D721Med (cell line): ENCODE data around the gene ALOX12B.

Source experiments
- DNase-seq: peaks from one replicate; pipeline ENCODE4 v3.0.0; 2011; ENCODE audit warnings: low spot score; ENCODE audit not compliant: insufficient read length
- FAIRE-seq: peaks from 2 replicates; lab custom pipeline; 2011; peaks lifted over from hg19 to GRCh38; lab: Jason Lieb, UNC
- CTCF ChIP-seq: IDR thresholded peaks from 2 replicates; pipeline ENCODE4 v1.5.1; 2012; ENCODE audit warnings: mild to moderate bottlenecking, control low read depth; ENCODE audit not compliant: insufficient read depth; ENCODE audit errors: missing control alignments

The ALOX12B gene

GRCh38 chr17:8075574-8076342, 11.8 kb downstream of the ALOX12B start:
- FAIRE-seq (no peak), DNase-seq (no peak)
- no peak for TF ChIP-seq CTCF

- DNase-seq: no peak
- no peak for FAIRE-seq
- TF ChIP-seq CTCF: no peak
Measured at GRCh38 chr17:8075081-8075480, 12.4 kb downstream of the ALOX12B start.

GRCh38 chr17:8074554-8074953, 13.0 kb downstream of the ALOX12B start:
- DNase-seq: no peak
- TF ChIP-seq CTCF: no peak
- no peak for FAIRE-seq

GRCh38 chr17:8073627-8074484, 13.7 kb downstream of the ALOX12B start:
- DNase-seq: peak; percentile 92
- peak; percentile 45 for TF ChIP-seq CTCF
- no peak for FAIRE-seq

GRCh38 chr17:8072729-8073461, 14.6 kb downstream of the ALOX12B start:
- FAIRE-seq (no peak), DNase-seq (no peak)
- TF ChIP-seq CTCF: no peak

GRCh38 chr17:8072341-8072728, 15.2 kb downstream of the ALOX12B start:
- TF ChIP-seq CTCF: no peak
- no peak for FAIRE-seq

More at GRCh38 chr17:8072341-8072728, 15.2 kb downstream of the ALOX12B start:
- no peak for DNase-seq
